Fibroblast of pulmonary artery (primary cell): ENCODE results near the gene MYH14.

Experiments used
- DNase-seq: peaks from one replicate; pipeline ENCODE4 v3.0.0-alpha.2; 2010; ENCODE audit warnings: low read depth
- H3K4me3 ChIP-seq: replicated peaks from 2 replicates; pipeline ENCODE4 v1.5.1; 2011; ENCODE audit warnings: low read depth, mild to moderate bottlenecking, control low read depth, low read length, moderate library complexity
- TF ChIP-seq, protein P1 (sequence below): IDR thresholded peaks from 2 replicates; pipeline ENCODE4 v1.5.1; 2011; ENCODE audit warnings: mild to moderate bottlenecking, control low read depth, low read length, inconsistent platforms; ENCODE audit errors: missing control alignments

The MYH14 gene

GRCh38 chr19:50244695-50245094 is 41.3 kb downstream of the MYH14 start:
- TF ChIP-seq, protein P1, sequence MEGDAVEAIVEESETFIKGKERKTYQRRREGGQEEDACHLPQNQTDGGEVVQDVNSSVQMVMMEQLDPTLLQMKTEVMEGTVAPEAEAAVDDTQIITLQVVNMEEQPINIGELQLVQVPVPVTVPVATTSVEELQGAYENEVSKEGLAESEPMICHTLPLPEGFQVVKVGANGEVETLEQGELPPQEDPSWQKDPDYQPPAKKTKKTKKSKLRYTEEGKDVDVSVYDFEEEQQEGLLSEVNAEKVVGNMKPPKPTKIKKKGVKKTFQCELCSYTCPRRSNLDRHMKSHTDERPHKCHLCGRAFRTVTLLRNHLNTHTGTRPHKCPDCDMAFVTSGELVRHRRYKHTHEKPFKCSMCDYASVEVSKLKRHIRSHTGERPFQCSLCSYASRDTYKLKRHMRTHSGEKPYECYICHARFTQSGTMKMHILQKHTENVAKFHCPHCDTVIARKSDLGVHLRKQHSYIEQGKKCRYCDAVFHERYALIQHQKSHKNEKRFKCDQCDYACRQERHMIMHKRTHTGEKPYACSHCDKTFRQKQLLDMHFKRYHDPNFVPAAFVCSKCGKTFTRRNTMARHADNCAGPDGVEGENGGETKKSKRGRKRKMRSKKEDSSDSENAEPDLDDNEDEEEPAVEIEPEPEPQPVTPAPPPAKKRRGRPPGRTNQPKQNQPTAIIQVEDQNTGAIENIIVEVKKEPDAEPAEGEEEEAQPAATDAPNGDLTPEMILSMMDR, result no peak
- no peak overlapping the region for H3K4me3 ChIP-seq
- DNase-seq, result no peak

DNA sequence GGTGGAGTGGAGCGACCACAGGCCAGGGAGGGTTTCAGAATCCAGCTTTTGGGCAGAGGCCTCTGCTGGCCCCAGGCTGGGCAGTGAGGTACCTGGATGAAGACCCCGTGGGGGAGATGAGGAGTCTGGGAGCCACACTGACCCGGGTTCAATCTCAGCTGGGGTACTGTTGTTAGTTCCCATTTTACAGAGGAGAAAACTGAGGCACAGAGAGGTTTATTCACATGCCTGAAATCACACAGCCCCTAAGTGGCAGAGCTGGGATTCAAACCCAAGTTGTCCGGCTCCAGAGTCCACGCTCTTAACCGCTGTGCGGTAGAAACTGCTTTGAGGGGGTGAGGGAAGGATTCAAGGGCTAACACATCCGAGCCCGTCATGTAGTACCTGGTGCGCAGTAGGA is 45.0 kb downstream of the MYH14 start:
- H3K4me3 ChIP-seq, result no peak overlapping the region
- DNase-seq, result no peak
- TF ChIP-seq, protein P1, result no peak

- TF ChIP-seq, protein P1, result no peak
- no peak overlapping the region for H3K4me3 ChIP-seq
- DNase-seq, result no peak
These were observed 45.4 kb downstream of the MYH14 start for GRCh38 chr19:50248826-50249225.

- TF ChIP-seq, protein P1, result no peak
- DNase-seq, result no peak
- no peak overlapping the region for H3K4me3 ChIP-seq
These were observed 46.2 kb downstream of the MYH14 start for GRCh38 chr19:50249636-50250035.

DNA sequence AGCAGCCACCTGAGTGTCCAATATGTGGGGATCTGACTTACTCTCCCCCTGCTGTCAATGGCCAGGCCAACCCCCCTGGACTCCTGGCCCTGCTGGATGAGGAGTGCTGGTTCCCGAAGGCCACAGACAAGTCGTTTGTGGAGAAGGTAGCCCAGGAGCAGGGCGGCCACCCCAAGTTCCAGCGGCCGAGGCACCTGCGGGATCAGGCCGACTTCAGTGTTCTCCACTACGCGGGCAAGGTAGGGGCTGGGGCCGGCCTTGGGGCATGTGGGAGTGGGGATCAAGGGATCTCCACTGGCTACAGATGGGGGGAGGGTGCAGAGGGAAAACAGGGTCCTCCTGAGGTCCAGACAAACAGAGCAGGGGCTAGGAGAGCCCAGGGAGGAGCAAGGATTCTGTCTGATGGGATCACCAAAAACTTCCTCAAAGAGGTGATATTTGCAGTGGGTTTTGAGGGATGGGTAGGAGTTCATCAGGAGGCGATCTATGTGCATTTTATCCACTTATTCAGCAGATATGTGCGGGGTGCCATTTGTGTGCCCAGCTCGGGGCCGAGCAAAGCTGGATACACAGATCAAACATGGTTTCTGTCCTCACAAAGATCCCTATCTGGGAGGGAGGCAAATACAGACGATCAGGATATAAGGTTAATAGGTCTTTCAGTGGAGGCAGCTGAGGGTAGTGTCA is 47.2 kb downstream of the MYH14 start:
- DNase-seq, result no peak
- TF ChIP-seq, protein P1, result no peak

GRCh38 chr19:50252111-50252886 is 48.9 kb downstream of the MYH14 start:
- DNase-seq, result peak; percentile 32
- no peak overlapping the region for H3K4me3 ChIP-seq
- TF ChIP-seq, protein P1, result peak; percentile 59

More for the DNA sequence above, 47.2 kb downstream of the MYH14 start:
- H3K4me3 ChIP-seq, result no peak overlapping the region
